GM19023 (cell line): ENCODE measurements around the gene HHATL.

Experiments used
- ATAC-seq: cut with Tn5 transposase; IDR thresholded peaks from one replicate; pipeline ENCODE4 v1.9.1; 2021; ENCODE audit warnings: mild to moderate bottlenecking, moderate library complexity; ENCODE audit not compliant: unreplicated experiment

The HHATL gene

GRCh38 chr3:42699511-42699971, 3.1 kb downstream of the HHATL start:
- ATAC-seq: no peak

DNA sequence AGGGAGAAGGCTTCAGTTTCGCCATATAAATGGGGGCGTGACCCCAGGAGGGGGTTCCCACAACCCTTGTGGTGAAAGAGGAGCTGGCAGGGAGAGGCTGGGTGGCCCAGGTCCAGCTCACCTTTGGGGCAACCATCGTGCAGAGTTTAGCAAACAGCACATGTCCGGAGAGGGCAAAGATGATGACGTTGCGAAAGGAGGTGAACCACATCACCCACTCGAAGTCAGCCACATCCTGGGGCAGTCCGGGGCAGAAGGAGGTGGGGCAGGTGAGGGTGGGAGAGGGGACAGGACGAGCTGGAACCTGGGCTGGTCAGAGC, 3.7 kb downstream of the HHATL start:
- ATAC-seq: no peak

DNA sequence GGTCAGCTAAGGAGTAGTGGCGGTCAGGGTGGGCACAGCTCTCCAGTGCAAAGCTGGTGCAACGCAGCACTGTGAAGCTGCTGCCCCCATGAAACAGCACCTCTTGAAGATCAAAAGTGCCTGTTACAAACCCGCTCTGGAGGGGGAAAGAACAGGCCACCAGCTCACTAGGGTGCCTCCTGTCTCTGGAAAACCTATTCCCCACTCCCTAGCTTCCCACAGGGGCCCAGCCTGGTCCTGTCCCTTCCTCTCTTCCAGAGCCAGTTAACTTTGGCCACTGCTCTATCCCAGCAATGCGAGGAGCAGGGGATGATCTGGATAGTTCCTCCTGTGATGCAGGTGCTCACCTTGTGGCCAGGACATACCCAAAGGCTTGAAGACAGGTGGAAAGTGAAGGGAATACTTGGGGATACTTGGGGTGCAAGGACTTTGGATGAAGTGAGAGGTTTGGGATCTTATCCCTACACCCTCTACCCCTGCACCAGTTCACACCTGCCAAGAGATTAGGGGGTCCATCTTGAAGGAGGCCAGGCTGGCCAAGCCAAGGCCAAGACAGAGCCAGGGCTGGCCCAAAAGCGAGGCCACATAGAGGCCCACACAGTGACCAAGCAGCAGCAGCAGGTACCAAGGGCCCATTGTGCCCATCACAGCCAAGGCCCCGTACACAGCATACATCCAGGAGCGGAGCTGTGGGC, 4.2 kb downstream of the HHATL start:
- no peak for ATAC-seq

DNA sequence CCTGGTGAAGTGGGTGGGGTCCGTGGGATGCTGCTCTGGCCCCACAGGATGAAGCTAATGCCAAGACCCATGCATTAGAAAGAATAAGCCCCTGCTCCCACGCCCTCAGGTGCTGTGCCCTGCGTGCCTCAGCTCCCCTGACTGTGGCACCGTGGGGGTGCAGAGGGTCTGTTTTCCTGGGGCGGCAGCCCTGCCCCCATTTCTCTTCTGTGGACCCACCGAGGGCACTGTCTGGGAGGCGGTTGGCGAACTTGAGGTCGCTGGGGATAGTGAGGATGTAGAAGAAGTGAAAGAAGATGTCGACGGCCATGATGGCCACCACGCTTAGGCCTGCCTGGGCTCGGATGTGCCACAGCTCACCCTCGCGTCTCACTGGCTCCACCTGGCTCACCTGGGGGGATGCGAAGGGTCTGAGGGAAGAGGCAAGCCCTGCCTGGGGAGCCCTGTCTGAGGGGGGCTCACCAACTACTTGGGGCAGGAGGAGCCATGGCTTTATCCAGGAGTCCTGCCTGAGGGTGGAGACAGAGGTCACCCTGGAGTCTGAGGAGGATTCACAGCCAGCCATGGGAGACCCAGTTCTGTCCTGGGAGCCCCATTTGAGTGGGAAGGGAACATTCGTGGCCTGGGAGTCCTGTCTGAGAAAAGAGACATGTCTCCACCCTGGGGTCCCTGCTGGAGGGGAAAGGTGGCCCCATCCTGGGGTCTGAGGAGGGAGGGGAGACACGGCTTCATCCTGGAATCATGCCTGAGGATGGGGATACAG, 5.1 kb downstream of the HHATL start:
- no peak for ATAC-seq

- ATAC-seq: no peak
These were observed 6.0 kb downstream of the HHATL start for GRCh38 chr3:42696356-42697288.

DNA sequence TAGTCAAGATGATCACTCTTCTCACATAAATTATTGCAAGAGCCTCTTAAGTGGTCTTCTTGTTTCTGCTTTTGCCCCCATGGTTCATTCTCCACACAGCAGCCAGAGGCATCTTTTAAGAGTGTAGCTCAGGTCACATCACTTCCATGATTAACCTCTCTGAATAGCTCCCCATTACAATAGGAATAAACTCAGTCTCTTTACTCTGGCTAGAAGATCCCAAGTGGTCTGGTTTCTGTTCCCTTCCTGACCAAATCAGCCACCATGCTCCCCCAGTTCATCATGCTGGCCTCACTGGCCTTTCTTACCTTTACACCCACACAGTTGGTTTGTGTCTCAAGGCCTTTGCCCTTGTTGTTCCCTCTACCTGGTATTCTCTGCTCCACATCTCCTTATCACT, 8.2 kb downstream of the HHATL start:
- ATAC-seq: no peak

DNA sequence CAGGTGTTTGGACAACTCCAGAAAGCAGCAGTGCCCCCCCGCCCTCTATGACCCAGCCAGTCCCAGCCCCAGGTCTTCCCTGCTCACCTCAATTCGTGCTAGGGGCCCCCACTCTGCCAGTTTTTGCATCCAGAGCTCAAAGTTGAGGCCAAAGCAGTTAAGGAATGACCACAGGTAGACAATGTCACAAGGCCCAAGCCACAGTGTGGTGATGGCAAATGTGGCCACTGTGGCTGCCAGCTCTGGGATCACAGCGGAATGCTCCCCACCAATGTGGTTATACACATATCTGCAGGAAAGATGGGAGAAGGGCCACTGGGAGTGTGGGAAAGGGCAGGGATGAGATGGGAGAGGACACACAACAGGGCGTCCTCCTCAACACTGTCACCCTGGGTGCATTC, 9.1 kb downstream of the HHATL start:
- ATAC-seq: no peak

DNA sequence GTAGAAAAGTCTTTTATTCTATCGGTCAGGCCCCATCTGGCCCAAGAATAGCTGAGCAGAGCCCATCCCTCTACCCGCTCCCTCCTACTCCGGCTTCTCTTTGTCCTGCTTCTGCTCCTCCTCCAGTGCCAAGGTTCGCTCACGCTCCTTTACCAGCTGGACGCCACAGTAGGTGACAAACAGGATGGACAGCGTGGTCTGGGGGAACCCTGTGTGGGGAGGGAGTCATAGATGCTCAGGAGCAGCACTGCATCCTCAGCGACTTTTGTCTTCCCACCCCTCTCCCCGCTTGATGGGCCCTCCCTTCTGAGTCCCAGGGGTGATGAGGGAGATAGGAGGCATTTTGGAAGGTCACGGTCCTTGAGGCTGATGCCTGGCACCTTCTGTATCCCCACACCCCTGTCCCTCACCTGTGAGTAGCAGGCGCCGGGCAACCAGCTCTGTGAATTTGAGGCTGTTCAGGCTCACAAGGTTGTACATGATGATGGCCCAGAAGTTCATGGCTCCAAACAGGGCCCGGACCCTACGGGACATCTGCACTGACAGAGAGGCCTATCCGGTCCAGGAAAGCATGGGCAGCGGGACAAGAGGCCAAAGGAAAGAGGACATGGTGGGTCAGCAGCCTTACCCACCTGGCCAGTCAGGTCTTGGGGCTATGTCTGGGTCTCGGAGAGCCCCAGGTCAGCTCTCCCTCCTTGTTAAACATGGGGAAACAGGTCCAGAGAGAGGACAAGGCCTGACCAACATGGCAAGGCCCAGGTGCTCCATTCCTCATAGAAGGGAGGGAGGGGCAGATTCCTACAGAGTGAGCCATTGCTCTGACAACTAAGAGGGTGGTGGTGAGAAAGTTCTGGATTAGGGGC, 9.7 kb downstream of the HHATL start:
- ATAC-seq: no peak

- no peak for ATAC-seq
These were observed 10.6 kb downstream of the HHATL start for GRCh38 chr3:42691816-42692666.

GRCh38 chr3:42690766-42691680, 11.6 kb downstream of the HHATL start:
- no peak for ATAC-seq

- no peak for ATAC-seq
These were observed 12.4 kb downstream of the HHATL start for GRCh38 chr3:42690191-42690590.

GRCh38 chr3:42689421-42690014, 13.1 kb downstream of the HHATL start:
- no peak for ATAC-seq

GRCh38 chr3:42688487-42689420, 13.8 kb downstream of the HHATL start:
- no peak for ATAC-seq

- no peak for ATAC-seq
These were observed 14.6 kb downstream of the HHATL start for GRCh38 chr3:42688016-42688415.

DNA sequence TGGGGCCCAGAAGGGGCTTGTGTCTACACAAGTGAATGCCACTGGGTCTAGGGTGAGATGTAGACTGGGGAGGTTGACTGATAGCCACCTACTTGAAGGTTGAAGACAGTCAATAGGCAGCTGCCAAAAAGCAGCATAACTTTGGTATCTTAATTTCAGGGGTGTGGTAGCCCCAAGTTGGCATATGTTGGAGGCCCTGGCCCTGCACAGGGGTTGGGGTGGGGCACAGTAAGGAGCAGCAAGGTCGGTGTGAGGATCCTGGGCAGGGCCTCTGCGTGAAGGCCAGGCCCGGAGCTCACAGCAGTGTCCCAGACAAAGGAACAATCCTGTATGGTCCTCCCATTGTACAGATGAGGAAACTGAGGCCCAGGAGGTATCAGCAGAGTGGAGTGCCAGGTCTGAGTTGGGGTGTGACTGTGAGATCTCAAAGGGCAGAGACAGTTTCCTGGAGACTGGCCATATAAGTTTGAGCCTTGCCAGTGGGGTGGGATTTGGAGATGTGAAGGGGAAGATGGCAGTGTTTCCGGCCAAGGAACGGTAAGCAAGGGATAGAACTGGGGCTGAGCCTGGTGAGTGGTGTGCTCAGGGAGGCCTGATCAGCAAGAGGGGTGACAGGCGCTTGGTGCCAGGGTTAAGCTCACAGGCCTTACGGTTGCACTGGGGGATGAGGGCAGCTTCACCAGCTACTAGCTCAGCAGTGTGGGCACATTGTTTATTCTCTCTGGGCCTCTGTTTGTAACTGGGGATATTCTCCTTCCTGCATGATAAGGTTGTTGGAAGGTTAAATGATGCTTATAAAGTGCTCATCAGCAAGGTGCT, 15.6 kb downstream of the HHATL start:
- no peak for ATAC-seq
